Neural crest cell (in vitro differentiated cells): ENCODE data around the gene RRP1. TPM values are rescaled to one million over a fixed set of nuclear protein-coding genes. Genes with fewer than 3 reads are reported as not detected.

Experiments
- DNase-seq: peaks from one replicate; pipeline ENCODE4 v3.0.0; 2021; ENCODE audit warnings: low read depth, mixed read lengths, low spot score
- H3K27ac Mint-ChIP-seq: one replicate; pipeline ENCODE4 v1.8.0; 2021; ENCODE audit warnings: mild to moderate bottlenecking, mixed read lengths; ENCODE audit not compliant: unreplicated experiment
- H3K27me3 Mint-ChIP-seq: 2 replicates; pipeline ENCODE4 v1.8.0; 2021; ENCODE audit warnings: low read depth, mild to moderate bottlenecking, mixed read lengths
- H3K36me3 Mint-ChIP-seq: 2 replicates; pipeline ENCODE4 v1.8.0; 2021; ENCODE audit warnings: low read depth, mild to moderate bottlenecking, mixed read lengths
- H3K4me1 Mint-ChIP-seq: 2 replicates; pipeline ENCODE4 v1.8.0; 2021; ENCODE audit warnings: mixed read lengths
- H3K4me3 Mint-ChIP-seq: one replicate; pipeline ENCODE4 v1.8.0; 2021; ENCODE audit warnings: mild to moderate bottlenecking, mixed read lengths
- H3K9me3 Mint-ChIP-seq: 2 replicates; pipeline ENCODE4 v1.8.0; 2021; ENCODE audit warnings: mixed read lengths
- total RNA-seq: library from RNA; stranded (reverse); gene quantifications from 2 replicates; pipeline ENCODE4 v1.2.1, GENCODE V29; 2021
- TF ChIP-seq, protein P1 (sequence below): fragments of 200-600 bp; sonication (generic); conservative IDR thresholded peaks from 2 replicates; pipeline ENCODE4 v1.5.0; 2021; ENCODE audit warnings: antibody characterized with exemption, mild to moderate bottlenecking

RRP1 gene
- total RNA-seq, 1 donor from 2014 or later, result 49.0 TPM

DNA sequence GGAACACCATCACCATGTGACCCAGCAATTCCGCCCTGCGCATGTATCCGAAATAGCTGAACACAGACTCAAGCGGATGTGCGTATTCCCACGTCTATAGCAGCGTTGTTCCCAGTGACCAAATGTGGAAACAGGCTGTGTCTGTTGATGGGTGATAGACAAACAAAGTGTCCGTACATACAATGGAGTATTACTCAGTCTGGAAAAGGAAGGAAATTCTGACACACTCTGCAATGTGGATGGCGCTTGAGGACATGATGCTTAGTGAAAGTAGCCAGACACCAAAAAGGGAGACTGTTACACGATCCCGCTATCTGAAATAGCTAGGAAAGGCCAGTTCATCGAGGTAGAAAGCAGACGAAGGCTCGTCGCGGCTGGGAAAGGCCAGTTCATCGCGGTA, 44.7 kb upstream of the RRP1 start:
- Mint-ChIP-seq H3K27ac (peak overlapping the region; percentile 72), H3K9me3 (no peaks in the 10 kb centered on the region), H3K27me3 (no peaks in the 10 kb centered on the region), H3K4me1 (peaks cover 9% of the 10 kb centered on the region), H3K4me3 (no peak overlapping the region), H3K36me3 (peaks cover 2% of the 10 kb centered on the region)
- no peak for DNase-seq
- TF ChIP-seq, protein P1, sequence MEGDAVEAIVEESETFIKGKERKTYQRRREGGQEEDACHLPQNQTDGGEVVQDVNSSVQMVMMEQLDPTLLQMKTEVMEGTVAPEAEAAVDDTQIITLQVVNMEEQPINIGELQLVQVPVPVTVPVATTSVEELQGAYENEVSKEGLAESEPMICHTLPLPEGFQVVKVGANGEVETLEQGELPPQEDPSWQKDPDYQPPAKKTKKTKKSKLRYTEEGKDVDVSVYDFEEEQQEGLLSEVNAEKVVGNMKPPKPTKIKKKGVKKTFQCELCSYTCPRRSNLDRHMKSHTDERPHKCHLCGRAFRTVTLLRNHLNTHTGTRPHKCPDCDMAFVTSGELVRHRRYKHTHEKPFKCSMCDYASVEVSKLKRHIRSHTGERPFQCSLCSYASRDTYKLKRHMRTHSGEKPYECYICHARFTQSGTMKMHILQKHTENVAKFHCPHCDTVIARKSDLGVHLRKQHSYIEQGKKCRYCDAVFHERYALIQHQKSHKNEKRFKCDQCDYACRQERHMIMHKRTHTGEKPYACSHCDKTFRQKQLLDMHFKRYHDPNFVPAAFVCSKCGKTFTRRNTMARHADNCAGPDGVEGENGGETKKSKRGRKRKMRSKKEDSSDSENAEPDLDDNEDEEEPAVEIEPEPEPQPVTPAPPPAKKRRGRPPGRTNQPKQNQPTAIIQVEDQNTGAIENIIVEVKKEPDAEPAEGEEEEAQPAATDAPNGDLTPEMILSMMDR, result no peak

DNA sequence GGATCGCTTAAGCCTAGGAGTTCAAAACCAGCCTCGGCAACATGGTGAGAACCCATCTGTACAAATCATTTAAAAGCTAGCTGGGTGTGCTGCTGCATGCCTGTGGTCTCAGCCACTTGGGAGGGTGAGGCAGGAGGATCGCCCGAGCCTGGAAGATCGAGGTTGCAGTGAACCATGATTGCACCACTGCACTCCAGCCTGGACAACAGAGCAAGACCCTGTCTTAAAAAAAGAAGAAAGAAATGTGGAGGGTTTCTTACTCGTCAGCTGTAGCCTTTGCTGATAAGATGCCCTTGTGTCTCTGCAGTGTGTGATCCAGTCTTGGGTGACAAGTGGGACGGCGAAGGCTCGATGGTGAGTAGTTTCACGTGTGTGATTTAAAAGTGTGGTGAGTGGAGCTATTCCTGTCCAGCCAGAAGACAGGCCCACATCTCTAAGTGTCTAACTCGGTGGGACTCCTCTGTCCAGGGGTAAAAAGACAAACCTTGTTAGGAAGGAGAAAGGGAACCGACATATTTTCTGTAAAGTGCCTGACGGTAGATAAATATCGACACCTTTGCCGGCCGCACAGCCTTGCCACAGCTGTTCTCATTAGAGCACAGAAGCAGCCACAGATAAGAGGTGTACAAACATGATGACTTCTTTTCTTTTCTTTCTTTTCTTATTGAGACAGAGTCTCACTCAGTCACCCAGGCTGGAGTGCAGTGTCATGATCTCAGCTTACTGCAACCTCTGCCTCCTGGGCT, 43.4 kb upstream of the RRP1 start:
- Mint-ChIP-seq H3K9me3 (no peaks in the 10 kb centered on the region), H3K27ac (peak overlapping the region; percentile 19), H3K4me1 (no peaks in the 10 kb centered on the region), H3K36me3 (peaks cover 6% of the 10 kb centered on the region), H3K4me3 (no peak overlapping the region), H3K27me3 (no peaks in the 10 kb centered on the region)
- no peak for DNase-seq
- TF ChIP-seq, protein P1, result no peak

DNA sequence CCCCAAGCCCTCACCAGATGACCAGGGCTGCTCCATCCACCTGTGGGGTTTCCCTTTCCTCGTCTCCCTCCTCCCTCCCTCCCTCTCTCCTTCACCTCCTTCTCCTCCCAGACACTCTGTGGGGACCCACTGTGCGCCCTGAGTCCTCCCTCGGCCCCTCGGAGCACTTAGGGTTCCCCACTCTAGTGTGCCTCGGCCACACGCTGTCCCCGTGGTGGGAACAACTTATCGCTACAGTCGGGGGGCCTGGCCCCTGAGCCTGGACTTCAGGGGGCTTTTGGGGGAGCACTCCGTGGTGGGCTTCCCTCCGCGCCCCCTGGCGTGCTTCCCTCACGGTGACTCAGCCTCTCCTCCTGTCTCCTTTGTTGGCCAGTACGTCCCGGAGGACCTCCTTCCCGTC, 40.8 kb upstream of the RRP1 start:
- TF ChIP-seq, protein P1, result no peak
- no peak for DNase-seq
- Mint-ChIP-seq H3K27me3 (no peaks in the 10 kb centered on the region), H3K4me1 (no peaks in the 10 kb centered on the region), H3K4me3 (no peak overlapping the region), H3K36me3 (peaks cover 6% of the 10 kb centered on the region), H3K27ac (no peak overlapping the region), H3K9me3 (no peaks in the 10 kb centered on the region)

DNA sequence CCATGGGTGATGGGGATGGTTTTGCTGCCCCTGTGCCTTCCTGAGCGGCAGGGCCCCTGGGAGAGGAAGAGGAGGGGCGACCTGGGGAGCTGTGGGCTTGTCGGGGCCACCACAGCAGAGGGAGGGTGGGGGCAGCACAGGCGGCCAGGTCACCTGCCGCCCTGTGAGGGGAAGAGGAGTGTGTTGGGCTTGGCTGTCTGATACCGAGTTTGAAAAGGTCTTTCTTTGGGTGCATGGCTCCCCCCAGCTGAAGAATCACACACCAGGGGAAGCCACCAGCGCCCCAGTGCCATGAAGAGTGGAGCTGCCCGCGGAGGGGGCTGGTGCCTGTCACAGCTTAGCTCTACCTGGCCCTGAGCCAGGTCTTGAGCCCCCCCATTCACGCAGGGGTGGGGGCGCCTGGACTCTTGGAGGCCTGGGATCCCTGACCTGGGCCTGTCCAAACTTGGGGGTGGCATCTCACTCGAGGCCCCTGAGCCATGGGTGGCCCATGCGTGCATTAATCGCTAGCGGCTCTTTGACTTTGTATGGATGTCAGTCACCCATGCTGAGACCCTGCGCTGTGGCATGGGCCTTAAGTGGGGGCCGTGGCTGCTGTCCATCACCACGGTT, 39.6 kb upstream of the RRP1 start:
- DNase-seq, result no peak
- TF ChIP-seq, protein P1, result no peak
- no peaks in the 10 kb centered on the region for H3K4me1 Mint-ChIP-seq
- peaks cover 6% of the 10 kb centered on the region for H3K36me3 Mint-ChIP-seq
- H3K27ac Mint-ChIP-seq, result no peak overlapping the region
- H3K9me3 Mint-ChIP-seq, result no peaks in the 10 kb centered on the region
- no peak overlapping the region for H3K4me3 Mint-ChIP-seq
- no peaks in the 10 kb centered on the region for H3K27me3 Mint-ChIP-seq

DNA sequence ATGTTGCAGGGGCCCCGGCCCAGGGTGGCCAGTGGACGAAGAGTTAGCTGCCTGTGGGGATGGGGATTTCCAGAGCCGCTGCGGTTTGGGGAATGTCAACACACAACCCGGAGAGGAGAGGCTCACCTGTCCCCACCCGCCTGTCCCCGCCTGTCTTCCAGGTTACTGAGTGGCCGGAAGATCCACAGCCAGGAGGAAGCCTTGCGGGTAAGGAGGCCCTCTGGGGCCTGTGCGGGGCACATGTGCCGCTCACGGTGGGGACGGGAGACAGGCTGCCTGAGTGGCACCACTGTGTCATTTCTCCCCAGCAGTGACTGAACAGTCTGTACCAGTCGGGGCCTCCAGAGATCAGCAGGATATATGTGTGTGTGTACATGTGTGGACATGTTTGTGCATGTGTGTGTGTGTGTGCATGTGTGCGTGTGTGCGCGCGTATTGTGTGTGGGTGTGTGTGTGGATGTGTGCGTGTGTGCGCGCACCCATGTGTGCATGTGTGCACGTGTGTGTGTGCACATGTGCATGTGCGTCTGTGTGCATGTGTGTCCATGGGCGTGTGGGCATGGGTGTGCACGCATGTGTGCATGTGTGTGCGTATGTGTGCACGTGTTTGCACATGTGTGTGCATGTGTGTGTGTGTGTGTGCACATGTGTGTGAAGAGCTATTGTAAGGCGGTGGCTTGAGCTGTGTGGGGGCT, 38.9 kb upstream of the RRP1 start:
- Mint-ChIP-seq H3K27me3 (no peaks in the 10 kb centered on the region), H3K27ac (peak overlapping the region; percentile 89), H3K4me3 (no peak overlapping the region), H3K4me1 (no peaks in the 10 kb centered on the region), H3K36me3 (peaks cover 4% of the 10 kb centered on the region), H3K9me3 (no peaks in the 10 kb centered on the region)
- no peak for DNase-seq
- TF ChIP-seq, protein P1, result no peak
